Central memory CD4-positive, alpha-beta T cell (primary cell): ENCODE results near the gene DLG2.
"Not testable (repeated sequence)": the region's sequence is repeated elsewhere in the genome, so short reads cannot be mapped to it uniquely, and the experiment has no call there.

Experiments used
- DNase-seq: peaks from one replicate; pipeline ENCODE4 v3.0.0; 2022

DLG2 gene

GRCh38 chr11:83642500-83642899 lies 1984.6 kb downstream of the DLG2 start:
- no peak for DNase-seq

GRCh38 chr11:83641511-83641910 lies 1985.6 kb downstream of the DLG2 start:
- no peak for DNase-seq

GRCh38 chr11:83639995-83640758 lies 1987.0 kb downstream of the DLG2 start:
- DNase-seq: no peak

GRCh38 chr11:83635166-83635565 lies 1992.0 kb downstream of the DLG2 start:
- DNase-seq: no peak

- no peak for DNase-seq
Measured at GRCh38 chr11:83630211-83630610, 1996.9 kb downstream of the DLG2 start.

GRCh38 chr11:83629775-83630174 lies 1997.4 kb downstream of the DLG2 start:
- no peak for DNase-seq

GRCh38 chr11:83628622-83629355 lies 1998.4 kb downstream of the DLG2 start:
- DNase-seq: no peak

- DNase-seq: no peak
Measured at GRCh38 chr11:83625336-83625735, 2001.8 kb downstream of the DLG2 start.

GRCh38 chr11:83617671-83618070 lies 2009.5 kb downstream of the DLG2 start:
- DNase-seq: no peak

GRCh38 chr11:83613767-83614121 lies 2013.4 kb downstream of the DLG2 start:
- no peak for DNase-seq

GRCh38 chr11:83612891-83613766 lies 2014.0 kb downstream of the DLG2 start:
- no peak for DNase-seq

GRCh38 chr11:83611600-83611999 lies 2015.5 kb downstream of the DLG2 start:
- DNase-seq: no peak

GRCh38 chr11:83611031-83611430 lies 2016.1 kb downstream of the DLG2 start:
- no peak for DNase-seq

- DNase-seq: no peak
Measured at GRCh38 chr11:83609191-83609590, 2018.0 kb downstream of the DLG2 start.

- DNase-seq: no peak
Measured at GRCh38 chr11:83608571-83608970, 2018.6 kb downstream of the DLG2 start.

- DNase-seq: no peak
Measured at GRCh38 chr11:83601914-83602527, 2025.1 kb downstream of the DLG2 start.

- DNase-seq: no peak
Measured at GRCh38 chr11:83601201-83601913, 2025.8 kb downstream of the DLG2 start.

- no peak for DNase-seq
Measured at GRCh38 chr11:83600661-83601060, 2026.5 kb downstream of the DLG2 start.

- DNase-seq: no peak
Measured at GRCh38 chr11:83599066-83599465, 2028.1 kb downstream of the DLG2 start.

GRCh38 chr11:83587797-83588196 lies 2039.3 kb downstream of the DLG2 start:
- not testable (repeated sequence) for DNase-seq

GRCh38 chr11:83583757-83584366 lies 2043.3 kb downstream of the DLG2 start:
- no peak for DNase-seq

GRCh38 chr11:83574519-83574918 lies 2052.6 kb downstream of the DLG2 start:
- DNase-seq: no peak
